NCI-H526 (cell line): ENCODE data around the gene FAM124B.

ENCODE experiments used
- DNase-seq, 2 experiments: peaks; one replicate each; lab custom pipeline; 2025; lab: John Stamatoyannopoulos, UW

The FAM124B gene, protein sequence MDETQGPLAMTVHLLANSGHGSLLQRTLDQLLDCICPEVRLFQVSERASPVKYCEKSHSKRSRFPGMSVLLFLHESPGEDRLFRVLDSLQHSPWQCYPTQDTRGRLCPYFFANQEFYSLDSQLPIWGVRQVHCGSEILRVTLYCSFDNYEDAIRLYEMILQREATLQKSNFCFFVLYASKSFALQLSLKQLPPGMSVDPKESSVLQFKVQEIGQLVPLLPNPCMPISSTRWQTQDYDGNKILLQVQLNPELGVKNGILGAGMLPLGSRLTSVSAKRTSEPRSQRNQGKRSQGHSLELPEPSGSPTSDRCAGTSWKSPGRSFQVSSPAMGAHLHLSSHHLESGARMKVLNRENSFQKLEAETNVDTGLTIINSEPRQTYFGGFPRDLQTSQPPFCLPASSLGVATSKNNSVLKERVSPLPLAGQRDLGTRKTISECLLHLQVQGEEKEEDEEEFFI

DNA sequence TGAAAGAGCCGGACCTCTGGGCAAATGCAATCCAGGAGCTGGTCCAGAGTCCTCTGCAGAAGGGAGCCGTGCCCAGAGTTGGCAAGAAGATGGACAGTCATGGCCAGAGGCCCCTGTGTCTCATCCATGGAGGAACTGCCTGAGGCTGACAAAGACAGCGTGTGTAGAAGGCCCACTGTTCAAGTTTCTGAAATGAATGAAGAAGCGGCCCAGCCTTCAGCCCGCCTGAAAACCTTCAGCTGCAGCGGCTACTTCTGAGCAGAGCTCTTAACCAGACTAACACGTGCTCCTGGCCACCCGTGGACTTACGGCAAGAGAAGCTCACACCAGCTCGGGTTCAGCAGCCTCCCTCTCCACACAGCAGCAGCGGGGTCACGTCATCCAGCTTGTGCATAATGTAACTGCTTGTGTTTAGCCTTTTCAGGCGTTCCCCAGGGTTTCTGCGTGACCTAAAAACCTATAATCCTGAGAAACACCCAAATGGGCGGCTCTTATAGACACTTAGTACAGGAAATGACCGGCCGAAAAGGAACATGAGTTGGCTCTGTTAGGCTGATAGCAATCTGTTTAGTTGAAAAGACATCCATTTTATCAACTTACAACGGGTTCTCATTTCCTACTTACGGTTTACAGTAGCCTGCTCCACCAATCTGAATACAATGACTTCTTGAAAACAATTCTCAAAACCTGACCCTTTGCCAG is at the start of gene FAM124B:
FAM124B (minus strand) TSS at position 467 of the 702 bp plus-strand sequence; CDS start at position 128, 339 bp downstream.
- no peak for DNase-seq

DNA sequence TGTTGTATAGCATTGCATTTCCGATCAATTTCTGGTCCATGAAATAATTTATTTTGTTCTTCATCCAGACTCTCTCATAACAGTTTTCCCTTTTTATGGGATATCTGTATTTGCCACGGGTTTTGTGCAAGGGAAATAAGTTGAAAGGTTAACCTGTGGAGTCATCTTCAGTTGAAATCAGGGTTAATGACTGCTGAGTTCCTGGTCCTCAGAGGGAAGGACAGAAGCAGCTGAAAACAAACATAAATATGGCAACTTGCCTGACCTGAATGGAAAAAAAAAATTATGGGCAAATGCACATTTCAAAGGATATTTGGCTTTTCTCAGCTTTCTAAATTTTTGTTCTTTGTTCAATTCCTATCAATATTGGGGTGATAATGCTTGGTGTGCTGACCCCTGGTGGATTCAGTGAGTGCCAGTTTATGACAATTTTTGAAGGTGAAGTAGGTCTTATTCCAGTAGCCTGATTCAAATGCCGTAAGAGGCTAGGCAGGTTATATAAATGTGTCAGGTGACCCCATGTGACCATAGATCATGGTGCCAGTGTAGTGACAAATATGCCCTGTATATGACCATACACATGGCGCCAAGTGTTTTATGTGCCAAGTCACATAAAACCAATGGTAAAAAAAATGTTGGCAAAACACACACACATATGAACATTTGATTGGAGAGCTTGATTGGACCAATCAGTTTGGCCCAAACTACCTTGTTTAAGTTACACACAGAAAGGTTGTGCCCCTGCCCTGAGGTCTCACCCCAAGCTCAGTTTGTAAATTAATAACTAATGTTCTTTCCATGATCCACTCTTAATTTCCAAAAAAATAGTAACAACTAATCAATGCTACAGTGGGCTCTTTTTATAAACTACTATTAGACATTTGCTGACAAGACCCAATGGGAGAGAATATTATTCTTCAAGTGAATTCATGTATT is 47.6 kb upstream of the FAM124B start:
- DNase-seq, result peak in 1 of 2 experiments; percentile 33

DNA sequence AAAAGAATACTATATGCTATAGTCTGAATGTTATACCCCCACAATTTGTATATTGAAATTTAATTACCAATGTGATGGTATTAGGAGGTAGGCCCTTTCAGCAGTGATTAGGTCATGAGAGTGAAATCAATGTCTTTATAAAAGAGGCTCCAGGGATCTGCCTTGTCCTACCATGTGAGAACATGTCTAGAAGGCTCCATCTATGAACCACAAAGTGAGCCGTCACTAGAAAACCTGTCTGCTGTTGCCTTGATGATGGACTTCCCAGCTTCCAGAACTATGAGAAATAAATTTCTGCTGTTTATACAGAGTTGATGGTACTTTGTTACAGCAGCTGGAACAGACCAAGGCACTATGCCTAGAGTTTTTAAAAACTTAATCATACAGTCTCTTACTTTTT is 46.3 kb upstream of the FAM124B start:
- no peak for DNase-seq

DNA sequence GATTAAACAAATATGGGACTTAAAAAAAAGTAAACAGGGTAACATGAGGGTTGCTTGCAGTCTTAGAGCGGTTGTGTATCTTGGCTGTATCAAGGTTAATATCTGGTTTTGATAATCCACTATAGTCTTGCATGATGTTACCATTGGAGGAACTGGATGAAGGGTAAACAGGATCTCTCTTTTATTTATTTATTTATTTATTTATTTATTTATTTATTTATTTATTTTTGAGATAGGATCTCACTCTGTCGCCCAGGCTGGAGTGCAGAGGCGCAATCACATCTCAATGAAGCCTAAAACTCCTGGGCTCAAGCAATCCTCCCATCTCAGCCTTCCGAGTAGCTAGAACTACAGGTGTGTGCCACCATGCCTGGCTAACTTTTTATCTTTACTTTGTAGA is 42.9 kb upstream of the FAM124B start:
- DNase-seq, result no peak

DNA sequence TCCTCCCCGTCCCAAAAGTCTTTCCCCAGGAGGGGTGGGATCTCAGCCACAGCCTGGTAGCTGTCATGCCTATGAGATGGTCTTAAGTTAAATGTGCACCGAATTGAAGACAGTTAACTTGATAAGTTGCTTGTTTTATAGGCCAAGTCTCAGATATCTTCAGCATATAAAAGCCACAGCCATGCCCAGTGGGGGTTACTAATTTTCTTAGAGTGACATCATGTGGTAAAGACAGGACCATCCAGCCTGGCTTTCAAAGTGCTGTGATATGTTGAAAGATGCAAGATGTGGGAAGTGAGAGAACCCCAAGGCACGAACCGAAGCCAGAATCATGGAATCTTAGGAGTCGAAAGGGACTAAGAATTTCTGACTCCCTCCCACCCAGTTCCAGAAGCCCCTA is 42.1 kb upstream of the FAM124B start:
- DNase-seq, result no peak

DNA sequence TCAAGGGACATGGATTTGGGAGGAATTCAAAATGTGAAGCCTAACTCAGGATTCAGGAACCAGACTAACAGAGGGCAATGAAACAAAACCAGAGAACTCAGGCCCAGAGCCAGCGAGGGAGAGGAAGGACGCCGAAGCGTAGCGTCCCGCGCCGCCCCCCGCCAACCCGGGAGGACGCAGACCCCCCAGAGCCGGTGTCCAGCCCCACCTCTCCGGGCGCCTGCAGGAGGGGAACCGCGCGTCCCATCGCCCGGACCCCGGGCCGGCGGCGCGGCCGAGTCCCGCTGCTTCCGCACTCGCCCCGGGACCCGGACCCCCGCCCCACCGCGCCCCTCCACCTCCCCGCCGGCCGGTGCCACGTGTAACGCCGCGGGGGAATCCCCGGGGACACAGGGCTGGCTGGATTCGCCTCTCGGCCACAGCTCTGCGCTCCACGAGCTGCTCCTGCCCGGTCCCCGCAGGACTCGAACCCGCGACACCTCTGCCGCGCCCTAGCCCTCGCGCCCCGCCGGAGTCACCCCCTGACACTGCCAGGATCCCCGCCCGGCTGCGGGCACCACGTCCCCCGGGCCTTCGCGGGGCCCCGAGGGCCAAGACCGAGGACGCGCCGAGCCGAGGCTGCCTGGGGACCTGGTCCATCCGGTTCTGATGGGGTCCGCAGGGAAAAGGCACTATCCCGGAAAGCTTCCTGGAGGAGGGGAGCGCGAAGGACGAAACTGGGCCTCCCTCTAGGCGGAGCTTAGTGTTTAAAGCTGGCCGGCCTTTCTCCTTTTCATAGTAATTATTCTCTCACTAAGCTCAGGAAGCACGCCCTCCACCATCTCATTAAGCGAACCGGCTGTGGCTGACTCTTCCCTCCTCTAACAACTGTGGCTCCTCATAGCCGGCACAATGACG is 40.4 kb upstream of the FAM124B start:
- DNase-seq, result peak in 1 of 2 experiments; percentile 24

DNA sequence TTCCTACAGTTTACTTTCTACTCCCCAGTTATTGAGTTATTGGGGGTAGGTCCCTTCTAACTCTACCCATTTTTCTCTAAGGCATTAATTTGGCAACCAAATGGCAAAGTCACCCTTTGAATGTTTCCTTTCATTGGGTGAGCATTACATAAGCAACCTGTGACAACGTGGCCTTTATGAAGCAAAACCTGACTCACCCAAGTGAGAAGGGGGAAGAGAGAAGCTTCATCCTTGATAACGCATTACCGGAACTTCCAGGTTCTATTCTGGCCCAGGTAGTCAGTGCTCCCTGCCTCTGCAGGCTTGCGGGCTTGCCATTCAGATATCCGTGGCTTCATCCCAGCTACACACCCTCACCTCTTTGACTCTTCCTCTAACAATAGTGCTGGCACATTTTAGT is 39.1 kb upstream of the FAM124B start:
- no peak for DNase-seq

DNA sequence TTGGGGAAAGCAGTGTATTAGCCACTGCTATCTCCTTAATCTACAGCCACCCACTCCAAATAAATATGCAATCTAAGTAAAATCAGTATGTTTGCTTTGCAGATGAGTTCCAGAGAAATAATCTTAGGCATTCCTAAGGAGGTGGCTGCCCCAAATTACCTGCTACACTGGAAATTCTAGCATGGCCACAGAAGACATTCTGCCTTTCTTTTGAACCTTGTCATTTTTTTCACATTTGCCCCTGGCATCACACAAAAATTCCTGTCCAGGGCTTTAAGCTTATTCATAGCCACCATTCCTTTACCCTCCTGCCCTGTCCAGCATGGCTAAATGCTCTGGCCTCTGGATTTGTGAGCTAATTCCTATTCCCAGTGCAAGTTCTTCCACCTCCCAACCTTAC is 36.8 kb upstream of the FAM124B start:
- no peak for DNase-seq

DNA sequence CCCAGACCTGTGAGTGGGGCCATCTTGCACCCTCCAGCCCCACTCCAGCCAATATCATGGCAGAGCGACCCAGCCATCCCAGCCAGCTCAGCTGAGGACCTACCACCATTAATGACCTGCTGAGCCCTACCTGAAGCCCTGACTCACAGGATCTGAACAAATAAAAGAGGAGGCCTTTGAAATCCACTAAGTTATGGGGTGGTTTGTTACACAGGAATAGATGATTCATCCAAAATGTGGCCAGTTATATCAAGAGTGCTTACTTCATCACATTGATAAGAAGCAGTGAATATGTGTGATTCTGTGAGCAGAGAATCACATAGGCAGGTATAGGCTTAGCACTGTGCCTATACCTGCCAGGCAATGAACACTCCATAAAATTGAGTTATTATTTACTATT is 34.7 kb upstream of the FAM124B start:
- DNase-seq, result no peak

DNA sequence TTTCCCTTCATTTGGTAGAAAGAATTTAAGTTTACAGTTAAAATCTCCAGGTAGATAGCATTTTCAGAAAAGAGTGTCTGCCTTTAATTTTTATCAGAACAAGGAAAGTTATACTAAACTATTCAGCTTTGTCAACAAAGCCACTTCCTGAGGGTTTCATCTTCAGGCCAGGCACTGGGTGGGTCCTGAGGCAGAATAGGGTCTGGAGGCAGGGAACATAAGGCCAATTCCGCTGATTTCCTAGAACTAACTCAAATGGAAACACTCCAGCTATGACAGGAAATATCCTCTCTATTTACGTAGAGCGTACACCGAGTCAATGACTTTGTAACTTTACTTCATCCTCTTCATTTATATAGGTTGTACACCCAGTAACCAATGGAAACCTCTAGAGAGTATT is 32.7 kb upstream of the FAM124B start:
- DNase-seq, result no peak

DNA sequence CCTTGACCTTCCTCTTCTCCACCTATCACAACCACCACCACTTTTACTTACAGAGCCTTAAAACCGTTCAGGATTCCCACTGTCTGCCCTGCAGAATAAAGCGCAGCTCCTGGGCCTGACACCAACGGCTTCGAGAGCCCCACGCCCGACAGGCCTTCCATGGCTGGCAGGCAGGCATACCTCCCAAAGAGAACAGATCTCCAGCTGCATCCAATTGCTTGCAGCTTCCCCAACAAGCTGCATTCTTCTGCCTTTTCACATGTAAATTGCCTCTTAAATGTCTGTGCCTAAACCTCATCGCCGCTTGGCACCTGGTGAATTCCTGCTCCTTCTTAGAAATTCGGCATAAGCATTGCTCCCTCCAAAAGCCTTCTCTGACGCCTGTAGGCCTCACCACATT is 31.5 kb upstream of the FAM124B start:
- no peak for DNase-seq

DNA sequence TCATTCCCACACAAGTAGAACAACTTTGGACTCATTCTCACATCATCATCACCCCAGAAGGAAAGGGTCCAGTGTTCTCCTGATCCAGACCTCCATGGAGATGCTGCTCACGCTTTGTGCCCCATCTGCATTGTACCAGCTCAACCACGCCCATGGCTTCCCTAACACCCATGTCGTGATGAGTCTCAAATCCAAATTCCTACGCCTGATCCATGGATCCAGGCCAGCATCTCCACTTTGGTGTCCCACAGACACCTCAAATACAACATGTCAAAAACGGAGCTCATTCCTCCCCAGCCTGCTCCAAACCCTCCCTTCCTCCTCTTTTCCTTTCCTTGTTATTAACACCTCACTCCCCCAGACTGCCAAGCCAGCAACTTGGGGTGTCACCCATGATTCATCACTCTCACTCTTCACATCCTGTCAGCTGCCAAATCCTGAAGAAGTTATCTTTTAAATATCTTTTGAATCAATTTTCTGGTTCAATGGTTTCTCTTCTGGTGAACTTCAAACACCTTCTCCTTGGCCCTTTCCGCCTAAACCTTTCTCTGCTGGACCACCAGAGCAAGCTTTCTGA is 30.2 kb upstream of the FAM124B start:
- DNase-seq, result no peak

DNA sequence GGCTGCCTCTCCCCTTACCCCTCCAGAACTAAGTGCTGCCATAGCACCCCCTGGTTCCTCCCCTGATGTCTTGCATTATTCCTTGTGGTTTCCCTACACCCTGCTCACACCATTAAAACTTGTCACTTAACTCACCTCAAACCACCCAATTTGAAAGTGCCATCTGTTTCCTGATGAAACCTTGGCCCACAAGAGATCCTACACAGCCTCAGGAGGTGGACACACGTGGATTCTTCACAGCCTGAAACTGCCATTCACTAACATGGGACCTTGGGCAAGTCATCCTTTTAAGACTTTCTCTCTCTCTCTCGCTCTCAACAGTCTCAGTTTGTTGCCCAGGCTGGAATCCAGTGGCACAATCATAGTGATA is 27.5 kb upstream of the FAM124B start:
- no peak for DNase-seq

DNA sequence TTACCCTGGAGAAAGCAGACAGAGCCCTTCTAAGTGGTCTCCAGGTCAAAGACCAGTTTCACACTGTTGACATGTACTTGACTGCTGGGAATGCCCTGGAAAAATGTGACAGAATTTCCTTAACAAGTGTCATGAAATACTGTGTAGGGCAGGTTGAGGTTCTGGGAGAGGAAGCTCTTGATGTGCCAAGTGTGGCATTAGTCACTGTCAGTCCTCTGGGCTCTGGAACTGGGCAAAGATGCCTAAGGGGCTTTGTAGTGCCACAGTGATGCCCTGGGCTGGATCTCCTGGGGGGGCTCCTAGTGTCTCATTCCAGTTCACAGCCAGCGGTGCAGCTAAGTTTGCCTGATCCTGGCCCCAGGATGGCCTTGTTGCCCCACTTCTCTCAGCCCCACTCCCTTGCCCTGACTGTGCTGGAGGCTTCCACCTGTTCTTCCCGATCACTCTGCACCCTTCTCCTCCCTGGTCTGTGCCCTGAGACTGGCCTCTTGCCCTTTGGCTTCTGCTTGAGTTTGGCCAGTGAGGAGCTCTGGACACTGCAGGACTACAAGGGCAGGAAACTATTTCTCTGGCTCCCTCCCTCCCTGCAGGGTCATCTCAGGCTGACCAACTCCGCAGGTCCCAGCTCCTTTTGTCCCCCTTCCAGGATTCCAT is 27.0 kb upstream of the FAM124B start:
- no peak for DNase-seq

DNA sequence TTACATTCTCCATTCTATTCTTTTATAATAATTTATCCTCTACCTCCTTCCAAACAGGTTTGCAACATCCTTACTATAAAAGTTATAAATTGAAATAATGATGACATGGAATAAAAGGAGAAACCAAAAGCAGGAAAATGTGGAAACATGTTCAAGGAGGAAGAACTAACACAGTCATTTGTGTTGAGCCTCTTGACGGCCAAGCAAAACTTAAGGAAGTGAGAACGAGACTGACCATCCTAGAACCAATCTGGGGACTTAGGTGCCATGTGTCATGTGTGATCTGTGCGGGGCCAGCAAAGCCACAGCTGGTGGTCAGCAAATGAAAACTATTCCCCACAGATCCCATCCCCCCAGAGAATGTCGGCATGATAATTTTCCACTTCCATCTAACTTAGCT is 25.6 kb upstream of the FAM124B start:
- DNase-seq, result no peak

DNA sequence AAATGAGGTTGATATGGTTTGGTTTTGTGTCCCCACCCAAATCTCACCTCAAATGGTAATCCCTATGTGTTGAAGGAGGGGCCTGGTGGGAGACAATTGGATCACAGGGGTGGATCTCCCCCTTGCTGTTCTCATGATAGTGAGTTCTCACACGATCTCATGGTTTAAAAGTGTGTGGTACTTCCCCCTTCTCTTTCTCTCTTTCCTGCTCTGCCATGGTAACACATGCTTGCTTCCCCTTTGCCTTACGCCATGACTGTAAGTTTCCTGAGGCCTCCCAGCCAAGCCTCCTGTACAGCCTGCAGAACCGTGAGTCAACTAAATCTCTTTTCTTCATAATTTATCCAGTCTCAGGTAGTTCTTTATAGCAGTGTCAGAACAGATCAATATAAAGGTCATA is 24.7 kb upstream of the FAM124B start:
- DNase-seq, result no peak

DNA sequence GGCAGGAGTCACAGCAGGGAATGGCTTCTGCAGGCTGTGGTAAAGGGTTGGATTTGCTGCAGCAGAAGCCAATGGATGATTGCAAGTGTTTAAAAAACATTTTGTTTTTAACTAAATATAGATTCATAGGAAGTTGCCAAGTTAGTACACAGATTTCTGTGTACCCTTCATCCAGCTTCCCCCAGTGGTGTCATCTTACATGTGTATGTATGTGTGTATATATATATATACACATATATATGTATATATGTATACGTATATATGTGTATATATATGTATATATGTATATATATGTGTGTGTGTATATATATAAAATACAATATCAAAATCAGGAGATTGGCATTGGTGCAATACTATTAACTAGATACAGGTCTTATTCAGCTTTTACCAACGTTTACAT is 19.2 kb upstream of the FAM124B start:
- DNase-seq, result no peak

DNA sequence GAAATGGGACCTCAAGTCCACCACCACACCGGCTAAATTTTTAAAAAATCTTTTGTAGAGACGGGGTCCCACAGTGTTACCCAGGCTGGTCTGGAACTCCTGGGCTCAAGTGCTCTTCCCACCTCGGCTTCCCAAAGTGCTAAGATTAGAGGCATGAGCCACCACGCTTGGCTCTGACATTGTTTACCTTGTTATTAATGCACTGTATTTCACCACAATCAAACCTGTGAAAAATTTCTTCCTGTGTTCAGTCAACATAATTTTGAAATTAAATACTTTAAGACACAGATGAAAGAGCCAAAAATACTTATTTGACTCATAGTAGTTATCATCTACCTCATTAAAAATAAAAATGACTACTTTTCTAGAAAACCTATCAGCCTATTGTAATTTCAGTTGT is 16.0 kb upstream of the FAM124B start:
- no peak for DNase-seq

DNA sequence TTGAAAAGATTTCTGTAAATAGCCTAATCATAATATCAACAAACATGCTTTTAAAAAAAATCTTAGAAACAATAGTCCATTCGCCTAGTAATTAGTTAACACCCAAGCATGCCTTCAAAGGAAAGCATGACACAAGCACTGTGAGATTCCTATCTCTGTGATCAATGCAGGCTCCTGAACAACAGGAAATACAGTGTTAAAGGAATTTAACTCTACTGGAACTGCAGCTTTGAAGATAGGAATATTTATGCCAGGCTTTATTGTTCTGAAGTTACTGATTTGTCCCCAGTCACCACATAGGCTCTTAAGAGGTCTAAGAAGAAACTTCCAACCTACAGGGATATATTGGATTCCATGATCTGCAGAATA is 15.4 kb upstream of the FAM124B start:
- no peak for DNase-seq

DNA sequence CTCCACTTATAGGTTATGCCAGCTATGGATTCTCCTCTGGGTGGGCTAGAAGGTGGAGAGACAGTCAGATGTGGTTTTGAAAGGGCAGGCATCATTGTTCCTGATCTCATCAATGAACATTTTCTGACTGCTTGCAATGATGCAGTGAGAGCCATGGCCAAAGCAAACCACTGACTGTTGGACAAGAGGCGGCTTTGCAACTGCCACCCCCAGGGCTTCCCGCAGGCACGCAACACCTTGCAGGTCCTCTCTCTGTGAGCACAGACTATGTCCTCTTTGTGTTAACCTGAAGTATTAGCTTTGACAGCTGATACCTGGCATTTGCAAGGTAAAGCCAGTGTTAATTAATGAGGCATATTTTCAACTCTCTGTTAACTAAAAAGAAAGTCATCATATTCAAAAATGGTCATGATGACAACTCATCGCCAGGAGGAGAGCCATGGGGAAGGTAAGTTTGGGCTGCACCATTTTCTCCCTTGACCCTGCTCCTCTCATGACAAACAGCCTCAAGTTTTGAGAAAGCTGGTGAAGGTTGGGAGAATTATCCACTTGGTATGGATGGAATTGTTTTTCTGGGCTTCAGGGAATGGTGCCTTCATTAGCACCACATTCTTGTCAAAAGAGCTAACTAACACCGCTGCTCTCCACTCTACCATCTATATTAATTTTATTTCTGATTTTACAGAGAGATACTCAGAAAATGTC is 14.9 kb upstream of the FAM124B start:
- DNase-seq, result no peak
